GM18511 (cell line): ENCODE measurements around the gene FOXN3.

Source experiments
- ATAC-seq: cut with Tn5 transposase; IDR thresholded peaks from one replicate; pipeline ENCODE4 v1.9.1; 2021; ENCODE audit warnings: mild to moderate bottlenecking, moderate library complexity; ENCODE audit not compliant: unreplicated experiment

Gene FOXN3

GRCh38 chr14:89283327-89284060, 133.5 kb downstream of the FOXN3 start:
- peak; percentile 93 for ATAC-seq

DNA sequence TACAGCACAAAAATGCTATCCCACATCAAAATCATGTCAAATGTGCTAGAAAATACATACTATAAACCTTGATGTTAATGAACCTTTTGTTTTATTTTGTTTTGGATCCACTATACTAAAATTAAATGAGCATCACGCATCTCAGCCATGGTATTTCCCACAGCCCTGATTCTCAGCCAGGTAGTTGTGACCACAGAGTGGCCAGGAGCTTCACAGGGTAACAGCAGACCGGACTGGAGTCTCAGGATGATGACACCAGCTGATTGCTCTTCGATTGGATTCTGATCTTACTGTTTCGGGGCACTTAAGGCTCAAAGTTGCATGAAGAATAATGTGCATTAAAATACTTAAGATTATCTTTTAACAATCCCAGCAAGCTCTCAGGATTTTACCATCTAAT, 134.8 kb downstream of the FOXN3 start:
- ATAC-seq: no peak

DNA sequence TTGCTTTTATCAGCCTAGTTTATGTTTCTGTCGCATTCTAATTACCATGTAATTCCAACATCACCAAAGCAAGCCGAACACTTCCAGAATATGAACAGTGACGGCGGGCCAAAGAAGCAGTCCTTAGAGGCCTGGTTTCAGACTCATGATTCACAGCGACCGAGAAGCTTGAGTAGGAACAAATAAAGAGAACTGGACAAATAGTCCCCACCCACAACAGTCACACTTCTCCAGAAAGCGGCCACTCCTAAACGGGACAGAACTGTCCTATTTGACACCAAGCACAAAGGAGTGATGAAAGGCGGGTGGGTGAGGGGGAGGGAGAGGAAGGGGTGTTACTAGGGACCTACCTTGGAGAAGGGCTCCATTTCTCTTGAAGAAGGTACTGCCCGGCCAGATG, 136.4 kb downstream of the FOXN3 start:
- no peak for ATAC-seq

DNA sequence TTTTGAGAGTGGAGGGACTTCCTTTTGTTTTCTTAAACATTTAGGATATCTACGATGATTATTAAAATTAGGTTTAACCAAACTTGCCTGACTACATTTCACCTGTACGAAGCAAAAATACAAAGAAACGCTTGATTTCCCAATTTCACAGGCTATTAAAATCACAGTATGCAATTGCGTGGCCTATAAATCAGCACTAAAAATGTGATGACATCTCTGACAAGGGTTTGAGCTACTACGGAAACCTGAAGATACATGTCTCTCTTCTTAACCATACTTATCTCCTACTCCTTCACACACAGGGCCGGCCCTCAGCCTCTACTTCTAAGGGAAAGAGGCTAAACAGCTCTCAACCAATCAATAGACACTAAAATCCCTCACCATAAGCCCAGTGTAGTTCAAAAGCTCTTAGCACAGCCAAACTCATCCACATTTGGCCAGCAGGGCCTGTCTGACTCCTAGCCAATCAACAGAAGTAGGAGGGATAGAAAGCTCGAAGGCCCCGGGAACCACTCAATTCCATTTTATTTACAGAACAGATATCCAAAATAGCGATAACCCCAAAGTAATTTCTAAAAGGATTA, 137.3 kb downstream of the FOXN3 start:
- no peak for ATAC-seq

- no peak for ATAC-seq
These were observed 139.8 kb downstream of the FOXN3 start for GRCh38 chr14:89277203-89277602.

DNA sequence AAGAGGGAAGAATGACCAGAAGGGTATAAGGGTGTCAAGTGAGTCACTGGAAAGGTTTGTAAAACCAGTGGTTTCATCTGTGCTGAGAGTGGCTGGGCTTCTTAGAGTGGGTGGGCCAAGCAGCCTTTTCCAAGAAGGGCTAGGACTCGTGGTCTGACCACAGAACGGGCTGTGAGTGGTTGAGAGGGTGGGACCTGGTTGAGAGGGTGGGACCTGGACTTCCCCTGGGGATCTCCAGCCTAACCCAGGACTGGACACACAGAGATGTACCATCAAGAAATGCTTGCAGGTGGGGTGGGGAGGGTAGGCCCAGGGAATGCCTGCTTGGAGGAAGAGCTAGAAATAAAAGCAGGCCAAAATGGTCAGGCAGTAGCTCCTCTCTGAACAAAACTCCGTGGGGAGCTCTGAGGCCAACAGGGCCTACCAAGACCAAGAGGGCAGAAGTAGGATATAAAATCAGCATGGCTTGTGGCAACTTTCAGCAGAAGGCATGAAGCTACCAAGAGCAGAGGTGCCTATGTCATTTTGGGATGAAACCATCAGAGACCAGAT, 140.5 kb downstream of the FOXN3 start:
- ATAC-seq: peak; percentile 97

GRCh38 chr14:89270439-89271227, 146.4 kb downstream of the FOXN3 start:
- peak; percentile 78 for ATAC-seq

DNA sequence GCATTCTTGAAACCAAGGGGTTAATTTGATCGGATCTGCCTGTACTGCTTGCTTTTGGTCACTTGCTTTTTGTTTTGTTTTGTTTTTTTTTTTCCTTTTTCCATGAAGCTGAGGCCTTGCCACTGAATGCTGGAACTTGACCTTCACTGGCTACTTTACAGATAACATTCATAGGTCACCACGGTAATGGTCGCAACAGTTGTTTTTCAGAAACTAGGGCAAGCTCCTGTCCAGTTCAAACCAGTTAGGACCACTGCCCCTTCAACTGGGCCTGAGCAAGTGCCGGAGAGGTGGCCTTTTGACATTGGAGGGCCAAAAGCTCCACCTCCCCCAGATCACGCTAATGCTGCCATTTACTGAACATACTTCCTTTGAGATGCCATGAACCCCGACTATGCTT, 147.6 kb downstream of the FOXN3 start:
- ATAC-seq: no peak

- ATAC-seq: no peak
These were observed 148.5 kb downstream of the FOXN3 start for GRCh38 chr14:89268514-89268913.

DNA sequence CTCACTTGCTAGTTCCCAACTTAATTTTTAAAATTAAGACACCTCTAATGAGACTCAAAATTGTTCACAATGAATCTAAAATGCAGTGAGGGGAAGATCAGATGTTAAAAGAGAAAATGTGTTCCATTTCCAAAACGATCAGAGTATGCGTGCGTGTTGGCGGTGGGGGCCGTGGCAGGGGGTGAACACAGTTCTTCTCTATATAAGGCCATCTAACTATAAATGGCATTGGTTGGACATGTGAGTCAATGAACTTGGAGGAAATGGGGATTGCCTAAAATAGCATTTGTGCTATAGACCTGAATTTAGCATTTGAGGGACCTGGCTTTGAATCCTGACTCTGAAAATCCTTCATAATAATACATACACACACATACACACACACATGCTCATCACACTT, 149.4 kb downstream of the FOXN3 start:
- ATAC-seq: no peak

- no peak for ATAC-seq
These were observed 149.9 kb downstream of the FOXN3 start for GRCh38 chr14:89267163-89267562.

- ATAC-seq: no peak
These were observed 150.3 kb downstream of the FOXN3 start for GRCh38 chr14:89266754-89267153.

- ATAC-seq: no peak
These were observed 151.8 kb downstream of the FOXN3 start for GRCh38 chr14:89265234-89265633.

DNA sequence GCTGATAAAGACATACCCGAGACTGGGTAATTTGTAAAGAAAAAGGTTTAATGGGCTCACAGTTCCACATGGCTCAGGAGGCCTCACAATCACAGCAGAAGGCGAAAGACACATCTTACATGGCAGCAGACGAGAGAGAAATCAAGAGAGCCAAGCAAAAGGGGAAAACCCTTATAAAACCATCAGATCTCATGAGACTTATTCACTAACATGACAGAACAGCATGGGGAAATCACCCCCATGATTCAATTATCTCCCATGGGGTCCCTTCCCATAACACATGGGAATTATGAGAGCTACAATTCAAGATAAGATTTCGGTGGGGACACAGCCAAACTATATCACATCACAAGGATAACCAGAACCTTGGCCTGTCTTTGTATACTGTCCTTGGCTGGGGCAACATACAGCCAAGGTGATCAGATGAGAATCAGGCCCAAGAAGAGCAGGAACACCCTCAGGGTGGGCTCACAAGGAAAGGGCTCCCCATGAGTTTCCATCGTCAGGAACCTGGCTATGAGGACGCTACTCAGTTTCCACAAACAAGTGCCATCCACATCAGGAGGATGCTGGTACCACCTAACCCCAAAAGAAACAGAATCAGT, 152.7 kb downstream of the FOXN3 start:
- no peak for ATAC-seq

DNA sequence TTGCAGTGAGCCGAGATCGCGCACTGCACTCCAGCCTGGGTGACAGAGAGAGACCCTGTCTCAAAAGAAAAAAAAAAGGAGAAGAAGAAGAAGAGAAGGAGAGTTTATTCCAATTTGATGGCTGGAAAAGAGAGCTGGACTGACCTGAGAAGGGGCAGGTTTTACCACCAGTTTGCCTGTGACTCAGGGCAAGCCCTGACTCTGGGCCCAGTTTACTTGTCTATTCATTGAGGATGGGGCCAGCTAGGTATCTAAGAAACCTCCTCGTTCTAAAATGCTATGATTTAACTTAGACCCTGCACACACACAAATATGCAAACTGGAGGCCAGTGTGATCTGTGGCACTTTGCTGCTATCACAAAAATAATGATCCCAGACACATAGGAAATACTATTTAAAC, 155.0 kb downstream of the FOXN3 start:
- no peak for ATAC-seq

GRCh38 chr14:89260898-89261297, 156.1 kb downstream of the FOXN3 start:
- no peak for ATAC-seq

- ATAC-seq: no peak
These were observed 157.0 kb downstream of the FOXN3 start for GRCh38 chr14:89259951-89260609.

GRCh38 chr14:89258728-89259273, 158.2 kb downstream of the FOXN3 start:
- peak; percentile 79 for ATAC-seq

DNA sequence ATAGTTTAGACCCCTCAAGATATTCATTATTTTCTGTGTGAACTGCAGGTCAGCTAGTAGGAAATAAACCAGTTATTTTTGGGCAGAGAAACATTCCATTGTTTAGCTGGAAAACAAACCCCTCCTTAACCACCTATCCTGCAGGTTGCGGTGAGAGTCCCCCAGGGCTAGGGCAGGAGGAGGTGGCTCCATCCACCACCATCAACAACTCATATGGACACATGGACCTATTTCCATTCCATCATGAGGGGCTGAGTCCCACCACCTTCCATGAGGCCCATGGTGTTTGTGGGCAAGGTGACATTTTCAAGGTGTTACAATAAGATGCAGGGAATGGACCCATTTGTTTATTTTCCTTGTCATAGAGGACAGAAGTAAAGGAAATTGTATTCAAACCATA, 160.1 kb downstream of the FOXN3 start:
- no peak for ATAC-seq

DNA sequence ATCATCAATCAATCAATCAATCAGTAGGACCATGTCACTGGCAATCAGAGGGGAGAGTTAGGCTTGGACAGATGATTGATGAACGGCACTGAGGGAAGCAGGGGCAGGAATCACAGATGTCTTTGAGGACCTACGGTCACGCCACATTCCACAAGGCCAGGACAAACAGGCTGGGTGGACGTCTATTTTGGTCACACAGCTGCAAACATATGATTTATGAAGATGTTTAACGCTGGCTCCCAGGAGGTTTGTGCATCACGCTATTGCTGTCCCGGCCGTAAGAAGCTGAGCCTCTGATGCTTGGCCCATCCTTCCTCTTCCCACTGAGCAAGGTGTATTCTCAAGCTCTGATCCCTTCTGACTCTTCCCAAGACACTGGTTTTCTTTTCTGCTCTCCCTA, 160.8 kb downstream of the FOXN3 start:
- ATAC-seq: no peak
